Ovary (tissue), 9 donors: ENCODE data around the gene VKORC1. TPM values are rescaled to one million over a fixed set of nuclear protein-coding genes. Genes with fewer than 3 reads are reported as not detected.
A peak's percentile ranks its signal among the peaks of the same experiment; 100 is the strongest.
"Not testable (repeated sequence)": the region's sequence is repeated elsewhere in the genome, so short reads cannot be mapped to it uniquely, and the experiment has no call there.

Experiments used
- DNase-seq, 5 donors: peaks; one replicate each; pipeline ENCODE4 v3.0.0-alpha.2; 2019 to 2020
- H3K27ac ChIP-seq, 2 donors: fragments of 200-600 bp; one replicate each; pipeline versions ENCODE4 v1.5.1 to v1.8.0; 2019 to 2022
- H3K27me3 ChIP-seq: fragments of 200-600 bp; one replicate; pipeline ENCODE4 v1.8.0; 2022
- H3K36me3 ChIP-seq: fragments of 200-600 bp; sonication (generic); one replicate; pipeline ENCODE4 v1.5.1; 2019
- H3K4me1 ChIP-seq: one replicate; pipeline ENCODE4 v1.8.1; 2013; ENCODE audit warnings: mild to moderate bottlenecking, moderate library complexity; ENCODE audit not compliant: insufficient read depth
- H3K4me3 ChIP-seq: fragments of 200-600 bp; sonication (generic); one replicate; pipeline ENCODE4 v1.5.1; 2017
- H3K9me3 ChIP-seq, 2 donors: fragments of 200-600 bp in 1 of 2; sonication (generic) in 1 of 2; one replicate each; pipeline versions ENCODE4 v1.5.1 to v1.8.1; 2013 to 2019; ENCODE audit warnings: mild to moderate bottlenecking in 1 of 2, moderate library complexity in 1 of 2
- CTCF ChIP-seq, 3 donors: fragments of 450-650 bp in 2 of 3; fragments of 200-600 bp in 1 of 3; IDR thresholded peaks; one replicate each; pipeline versions ENCODE4 v1.5.1 to v1.8.0; 2016 to 2022; ENCODE audit warnings: antibody characterized with exemption in 3 of 3, mild to moderate bottlenecking in 1 of 3
- EP300 ChIP-seq: sonication (generic); formaldehyde crosslinking; IDR thresholded peaks from one replicate; pipeline ENCODE4 v1.6.1; 2017; ENCODE audit warnings: antibody characterized with exemption
- POLR2A ChIP-seq: fragments of 450-650 bp; IDR thresholded peaks from one replicate; pipeline ENCODE4 v1.6.1; 2017; ENCODE audit warnings: antibody characterized with exemption, mild to moderate bottlenecking, moderate library complexity
- WGBS, 3 donors: extraction: QIAGEN DNeasy Blood & Tissue Kit in 1 of 3; methylation state at CpG; one replicate each; pipeline versions ENCODE4 v1.1.5 to v1.1.7; 2013 to 2017; 5-methylcytosine and 5-hydroxymethylcytosine counted together
- intact Hi-C, 4 donors: fragments of 100-400 bp; cut with DNase I; formaldehyde crosslinking; loops; one replicate each; pipeline versions ENCODE4 v1.11.0 to v1.15.1; 2022 to 2023
- polyA plus RNA-seq, 2 donors: library from polyadenylated mRNA; stranded (reverse); fragments of 200-250 nt in 1 of 2; fragments of 350-450 nt in 1 of 2; fragmentation: Illumina TruSeq in 1 of 2; extraction: RNeasy Lipid Tissue Mini Kit (QIAGEN cat#74804) in 1 of 2; gene quantifications; one replicate each; pipeline ENCODE4 v1.2.3, GENCODE V29; 2013 to 2014
- total RNA-seq, 7 donors: library from RNA; depleted of rRNA in 2 of 7; stranded (reverse); fragments of >200 nt in 2 of 7; fragmentation: NEBNext Ultra II Directional in 3 of 7; extraction: Animal tissue kit (Norgen Biotek cat#: 25700) in 3 of 7; gene quantifications; one replicate each; pipeline versions ENCODE4 v1.1.0 to v1.2.4, GENCODE V29; 2016 to 2023
- donor health status: DM: no; HTN: no; CAD: no; lungs with moderate emphysema.
- donor health status: DM: no; HTN: no; CAD: no.
- donor health status: Bipolar disorder and iron deficiency.
- donor health status: DM: yes; HTN: yes; CAD: no.
- donor health status: DM: no; HTN: no; CAD: no.
- donor health status: DM: yes; HTN: yes; CAD: no.

Gene VKORC1
- total and polyA plus RNA-seq, 9 donors, result 72.1 to 141 (median 86.4) TPM

- Histone ChIP-seq H3K36me3 (no peaks in the 10 kb centered on the region), H3K4me3 (peak overlapping the region; percentile 49), H3K27me3 (no peaks in the 10 kb centered on the region), H3K27ac (peak overlapping the region; percentile 17 to 53), H3K9me3 (no peaks in the 10 kb centered on the region), H3K4me1 (peaks cover 7% of the 10 kb centered on the region)
- peak; percentile 19 for TF ChIP-seq POLR2A
- TF ChIP-seq EP300, result peak; percentile 28
- peak; percentile 95 to 99 (median 99) for TF ChIP-seq CTCF (IDR thresholded peaks at IDR 0.05)
- peak; percentile 99 to 100 (median 100) for DNase-seq
- 0 to 1% (median 1%) methylated on average over 43 to 89 of the region's 89 CpGs for WGBS, 3 donors
- intact Hi-C loops, result loop anchor here in 1 of 4 donors (2.0 kb wide), 1 partner anchor 158 kb away; the partner anchor contains the start of gene HSD3B7
These were observed 47.8 kb upstream of the VKORC1 start for GRCh38 chr16:31142109-31143010.

DNA sequence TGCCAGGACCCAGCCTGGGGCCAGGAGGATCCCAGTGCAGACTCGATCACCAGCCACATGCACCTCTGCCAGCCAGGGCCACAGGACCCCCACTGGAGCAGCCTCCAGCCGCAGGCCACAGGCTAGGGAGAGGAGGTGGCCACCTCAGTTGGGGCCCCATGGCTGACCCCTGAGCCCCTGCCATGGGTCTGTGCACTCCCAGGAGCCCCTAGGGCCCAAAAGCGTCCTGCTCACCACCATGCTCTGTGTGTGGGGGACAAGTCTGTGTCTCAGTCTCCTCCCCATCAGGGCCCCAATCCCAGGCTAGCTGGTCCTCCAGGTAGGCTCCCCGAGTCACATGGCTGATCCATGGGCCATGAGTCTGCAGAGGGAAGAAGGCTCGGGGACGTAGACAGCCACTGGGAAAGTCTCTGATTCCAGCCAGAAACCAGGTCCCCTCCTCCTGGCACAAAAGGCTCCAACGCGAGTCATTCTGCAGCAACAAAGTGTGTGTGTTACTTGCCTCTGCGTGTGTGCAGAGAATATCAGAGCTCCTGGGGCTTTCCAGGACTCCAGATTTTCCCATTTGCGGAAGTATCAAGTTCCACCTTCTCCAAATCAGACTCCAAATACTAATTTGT is 47.0 kb upstream of the VKORC1 start:
- peak in 4 of 5 donors; percentile 48 to 65 (median 58) for DNase-seq

GRCh38 chr16:31141071-31141469 is 46.5 kb upstream of the VKORC1 start:
- H3K4me3 ChIP-seq, H3K27me3 ChIP-seq, H3K27ac ChIP-seq, intact Hi-C loops, H3K36me3 ChIP-seq, H3K4me1 ChIP-seq, H3K9me3 ChIP-seq: not testable (repeated sequence)
- peak in 1 of 5 donors; percentile 26 for DNase-seq
- 86 to 88% (median 87%) methylated on average over 9 of the region's 9 CpGs for WGBS, 3 donors

More for the DNA sequence above, 47.0 kb upstream of the VKORC1 start:
- Histone ChIP-seq H3K4me3 (peak overlapping the region; percentile 22), H3K4me1 (peaks cover 7% of the 10 kb centered on the region), H3K27me3 (no peaks in the 10 kb centered on the region), H3K36me3 (no peaks in the 10 kb centered on the region), H3K9me3 (no peaks in the 10 kb centered on the region), H3K27ac (peak overlapping the region in 1 of 2 donors; percentile 53)
- 13 to 20% (median 17%) methylated on average over 9 to 10 of the region's 10 CpGs for WGBS, 3 donors
- TF ChIP-seq EP300 (no peak), POLR2A (no peak), CTCF (IDR thresholded peaks at IDR 0.05) (no peak)
- intact Hi-C loops, result loop anchor here in 1 of 4 donors (2.0 kb wide), 1 partner anchor 157 kb away; the partner anchor contains the start of gene HSD3B7

DNA sequence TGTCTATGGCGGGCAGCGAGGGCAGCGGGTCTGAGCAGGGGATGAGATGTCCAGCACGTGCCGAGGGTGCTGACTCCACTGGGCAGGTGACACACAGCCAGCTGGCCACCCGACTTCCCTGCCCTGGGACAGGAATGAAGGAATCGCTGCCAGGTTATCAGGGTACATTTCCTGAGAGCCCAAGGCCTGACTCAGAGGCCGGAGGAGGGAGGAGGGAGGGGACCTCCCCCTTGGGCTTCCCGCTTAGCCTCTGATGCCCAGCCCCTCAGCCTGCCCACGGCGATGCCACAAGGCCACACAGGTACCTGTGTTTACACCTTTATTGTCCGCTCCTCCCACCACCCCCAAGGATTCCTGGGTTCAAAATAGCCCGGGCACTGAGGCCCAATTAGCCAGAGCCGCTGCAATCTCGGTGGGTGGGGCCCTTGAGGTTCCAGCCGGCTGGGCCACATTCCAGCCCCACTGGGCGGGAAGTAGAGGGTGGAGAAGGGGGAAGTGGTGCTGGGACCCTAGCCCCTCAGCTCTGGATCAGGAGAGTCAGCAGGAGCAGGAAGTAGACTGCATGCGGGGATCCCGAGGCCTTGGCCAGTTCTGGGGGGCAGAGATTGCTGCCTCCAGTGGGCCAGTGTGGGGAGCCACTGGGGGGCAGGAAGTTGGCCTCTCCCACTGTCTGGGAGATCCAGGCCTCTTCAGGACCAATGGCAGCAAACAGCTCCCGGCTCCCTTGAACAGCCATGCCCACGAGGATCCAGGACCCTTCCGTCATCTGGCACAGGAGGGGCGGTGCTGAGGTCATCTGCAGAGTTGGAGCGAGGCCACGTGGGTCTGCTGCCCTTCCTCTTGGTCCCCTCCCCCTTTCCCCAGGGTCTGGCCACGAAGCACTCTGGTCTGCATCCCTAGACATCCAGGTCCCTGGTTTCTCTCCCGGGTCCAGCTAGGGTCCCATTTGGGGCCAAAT is 44.3 kb upstream of the VKORC1 start:
- WGBS, 3 donors, result 48 to 56% (median 49%) methylated on average over 27 of the region's 27 CpGs
- H3K27me3 ChIP-seq, result no peaks in the 10 kb centered on the region
- H3K9me3 ChIP-seq, result no peaks in the 10 kb centered on the region
- H3K27ac ChIP-seq, result peak overlapping the region in 1 of 2 donors; percentile 5
- H3K36me3 ChIP-seq, result no peaks in the 10 kb centered on the region
- intact Hi-C loops, result loop anchor here in 1 of 4 donors (10.0 kb wide), 1 partner anchor 46 kb away; the partner anchor contains the start of gene FUS
- peak in 1 of 5 donors; percentile 20 for DNase-seq
- H3K4me3 ChIP-seq, result no peak overlapping the region
- TF ChIP-seq POLR2A (no peak), CTCF (IDR thresholded peaks at IDR 0.05) (no peak), EP300 (no peak)
- peaks cover 7% of the 10 kb centered on the region for H3K4me1 ChIP-seq

DNA sequence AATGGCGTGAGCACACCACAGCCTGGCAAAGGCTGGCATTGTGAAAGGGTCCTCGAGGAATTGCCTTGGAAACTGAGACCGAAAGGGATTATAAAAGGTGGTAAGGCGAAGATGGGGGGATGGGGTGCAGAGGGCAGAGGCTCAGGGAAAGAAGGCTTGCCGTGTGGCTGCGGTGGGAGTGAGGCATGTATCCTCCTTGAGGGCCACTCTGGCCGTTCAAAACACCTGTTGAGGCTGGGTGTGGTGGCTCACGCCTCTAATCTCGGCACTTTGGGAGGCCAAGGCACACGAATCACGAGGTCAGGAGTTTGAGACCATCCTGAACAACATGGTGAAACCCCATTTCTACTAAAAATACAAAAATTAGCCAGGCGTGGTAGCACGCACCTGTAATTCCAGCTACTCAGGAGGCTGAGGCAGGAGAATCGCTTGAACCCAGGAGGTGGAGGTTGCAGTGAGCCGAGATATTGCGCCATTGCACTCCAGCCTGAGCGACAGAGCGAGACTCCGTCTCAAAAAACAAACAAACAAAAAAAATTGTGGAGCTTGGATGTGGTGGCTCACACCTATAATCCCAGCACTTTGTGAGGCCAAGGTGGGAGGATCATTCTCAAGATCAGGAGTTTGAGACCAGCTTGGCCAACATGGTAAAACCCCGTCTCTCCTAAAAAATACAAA is 42.4 kb upstream of the VKORC1 start:
- intact Hi-C loops, result loop anchor here in 1 of 4 donors (10.0 kb wide), 1 partner anchor 48 kb away; the partner anchor contains the start of gene FUS
- WGBS, 3 donors, result 90 to 93% (median 91%) methylated on average over 20 of the region's 20 CpGs
- H3K27me3 ChIP-seq, result not testable (repeated sequence)

More for the DNA sequence above, 42.4 kb upstream of the VKORC1 start:
- not testable (repeated sequence) for H3K27ac ChIP-seq, H3K9me3 ChIP-seq, H3K36me3 ChIP-seq, H3K4me1 ChIP-seq, DNase-seq, H3K4me3 ChIP-seq
